Fibroblast of lung (primary cell): ENCODE results near the gene SKP2.

Experiments used
- CTCF ChIP-seq, 2 donors: IDR thresholded peaks in 1 of 2; conservative IDR thresholded peaks in 1 of 2; 1 replicate in 1 of 2; 2 replicates in 1 of 2; pipeline ENCODE4 v1.5.1; 2011 to 2012; ENCODE audit warnings: low read length in 2 of 2, control low read depth in 1 of 2, inconsistent platforms in 1 of 2, low read depth in 1 of 2, mild to moderate bottlenecking in 1 of 2
- EZH2 ChIP-seq: IDR thresholded peaks from 2 replicates; pipeline ENCODE4 v1.5.1; 2012; ENCODE audit warnings: low read length, control low read depth, mild to moderate bottlenecking; ENCODE audit errors: missing control alignments

GRCh38 chr5:36153298-36153677 lies 1.4 kb downstream of the SKP2 start:
- TF ChIP-seq CTCF (conservative IDR thresholded peaks at IDR 0.05 in 1 of 2, IDR thresholded peaks at IDR 0.05 in 1 of 2; ENCODE audit: low read depth in 1 of 2, low read length in 2 of 2) (no peak), EZH2 (no peak)
